Embryonic facial prominence (tissue), 1 donor: ENCODE results near the gene PTGS1.
"Not testable (repeated sequence)": the region's sequence is repeated elsewhere in the genome, so short reads cannot be mapped to it uniquely, and the experiment has no call there.

Experiments used
- DNase-seq: peaks from one replicate; pipeline ENCODE4 v3.0.0-alpha.2; 2016; ENCODE audit errors: extremely low spot score

PTGS1 gene

DNA sequence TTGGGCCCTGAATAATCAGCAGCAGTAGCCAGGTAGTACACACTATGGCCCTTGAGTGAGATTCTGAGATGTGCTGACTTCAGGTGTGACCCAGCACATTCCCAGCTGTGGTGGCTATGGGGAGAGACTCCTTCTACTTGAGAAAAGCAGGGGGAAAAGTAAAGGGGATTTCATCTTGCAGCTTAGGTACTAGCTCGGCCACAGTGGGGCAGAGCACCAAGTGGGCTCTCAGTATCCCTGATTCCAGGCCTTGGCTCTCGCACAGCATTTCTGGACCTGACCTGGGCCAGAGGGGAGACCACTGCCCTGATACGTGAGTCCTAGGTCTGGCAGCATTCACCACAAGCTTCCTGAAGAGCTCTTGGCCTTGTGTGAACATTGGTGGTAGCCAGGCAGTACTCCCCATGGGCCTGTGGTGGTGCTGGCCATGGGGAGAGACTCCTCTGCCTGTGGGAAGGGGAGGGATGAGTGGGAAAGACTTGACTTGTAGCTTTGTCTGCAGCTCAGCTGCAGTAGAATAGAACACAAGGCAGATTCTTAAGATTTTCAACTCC is 27.6 kb downstream of the PTGS1 start:
- DNase-seq = no peak

DNA sequence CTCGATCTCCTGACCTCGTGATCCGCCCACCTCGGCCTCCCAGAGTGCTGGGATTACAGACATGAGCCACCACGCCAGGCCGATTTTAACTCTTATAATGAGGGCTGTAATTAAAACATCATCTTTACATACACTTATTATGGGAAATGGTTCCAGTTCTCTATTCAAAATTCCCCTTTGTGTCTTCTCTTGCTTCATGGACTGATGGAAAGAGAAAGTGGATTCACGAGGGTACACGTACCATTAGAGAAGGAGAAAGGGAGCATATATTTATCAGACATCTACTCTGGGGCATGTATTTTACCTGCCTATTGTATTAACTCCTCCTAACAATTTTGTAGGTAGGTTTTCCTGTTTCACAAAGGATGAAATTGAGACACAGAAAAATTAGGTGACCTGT is 31.1 kb downstream of the PTGS1 start:
- DNase-seq = no peak

DNA sequence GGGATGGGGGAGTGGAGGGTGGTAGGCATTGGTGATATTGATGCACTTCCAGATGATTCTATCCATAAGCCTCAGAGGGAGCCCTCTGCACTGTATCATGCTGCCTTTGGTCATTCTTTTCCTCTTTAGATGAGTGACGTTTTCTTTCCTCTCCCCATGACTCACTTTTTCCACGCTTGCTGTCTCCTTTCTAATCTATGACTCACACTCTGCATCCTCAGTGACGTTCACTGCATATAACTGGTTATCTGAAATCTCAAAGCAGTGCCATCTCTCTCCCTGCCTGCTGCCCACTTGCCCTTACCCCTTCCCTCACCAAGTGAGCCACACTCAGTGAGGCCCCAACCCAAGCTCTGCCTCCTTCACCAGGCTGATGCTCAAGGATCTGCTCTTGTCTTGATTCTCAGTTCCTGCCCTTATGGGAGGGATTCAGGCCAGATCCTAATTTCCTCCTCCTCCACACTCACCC is 31.6 kb downstream of the PTGS1 start:
- DNase-seq = no peak

DNA sequence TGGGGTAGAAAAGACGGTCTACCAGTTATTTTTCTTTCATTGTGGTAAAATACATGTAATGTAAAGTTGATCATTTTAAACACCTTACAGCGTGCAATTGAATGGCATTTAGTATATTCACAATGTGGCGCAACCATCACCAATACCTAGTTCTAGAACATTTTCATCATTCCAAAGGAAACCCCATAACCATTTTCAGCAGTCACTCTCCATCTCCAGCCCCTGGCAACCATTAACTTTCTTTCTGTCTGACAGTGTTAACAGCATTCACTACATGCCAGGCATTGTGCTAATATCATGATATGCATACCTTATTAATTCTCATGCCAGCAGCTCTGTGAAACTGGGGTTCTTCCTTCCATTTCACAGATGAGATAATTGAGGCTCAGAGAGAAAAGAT is 32.0 kb downstream of the PTGS1 start:
- no peak for DNase-seq

DNA sequence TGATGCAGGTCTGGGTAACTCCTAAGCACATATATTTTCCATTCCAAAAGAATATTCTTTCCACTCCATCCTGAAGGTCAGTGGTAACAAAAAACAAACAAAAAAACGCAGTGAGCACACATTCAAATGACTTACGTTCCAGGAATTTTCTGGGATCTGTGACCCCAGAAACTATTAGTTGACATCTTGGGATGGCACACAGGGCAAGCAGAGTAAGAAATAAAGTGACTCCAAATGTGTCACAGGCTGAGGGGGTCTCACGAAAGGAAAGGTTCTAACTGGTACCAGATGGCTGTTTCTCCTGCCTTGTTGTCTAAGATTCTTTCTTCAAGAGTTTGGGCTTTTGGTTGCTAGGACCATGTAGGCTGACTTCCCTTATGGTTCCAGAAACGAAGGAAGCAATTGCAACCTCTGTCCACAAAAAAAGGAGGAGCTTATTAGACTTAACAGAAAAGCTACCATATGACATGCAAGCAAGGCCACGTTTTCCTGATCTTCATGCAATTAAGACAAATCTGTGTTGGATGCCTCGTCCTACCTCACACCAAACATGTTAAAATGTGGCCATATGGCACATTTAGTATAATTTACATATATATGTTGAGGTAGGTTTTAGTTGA is 32.7 kb downstream of the PTGS1 start:
- no peak for DNase-seq

DNA sequence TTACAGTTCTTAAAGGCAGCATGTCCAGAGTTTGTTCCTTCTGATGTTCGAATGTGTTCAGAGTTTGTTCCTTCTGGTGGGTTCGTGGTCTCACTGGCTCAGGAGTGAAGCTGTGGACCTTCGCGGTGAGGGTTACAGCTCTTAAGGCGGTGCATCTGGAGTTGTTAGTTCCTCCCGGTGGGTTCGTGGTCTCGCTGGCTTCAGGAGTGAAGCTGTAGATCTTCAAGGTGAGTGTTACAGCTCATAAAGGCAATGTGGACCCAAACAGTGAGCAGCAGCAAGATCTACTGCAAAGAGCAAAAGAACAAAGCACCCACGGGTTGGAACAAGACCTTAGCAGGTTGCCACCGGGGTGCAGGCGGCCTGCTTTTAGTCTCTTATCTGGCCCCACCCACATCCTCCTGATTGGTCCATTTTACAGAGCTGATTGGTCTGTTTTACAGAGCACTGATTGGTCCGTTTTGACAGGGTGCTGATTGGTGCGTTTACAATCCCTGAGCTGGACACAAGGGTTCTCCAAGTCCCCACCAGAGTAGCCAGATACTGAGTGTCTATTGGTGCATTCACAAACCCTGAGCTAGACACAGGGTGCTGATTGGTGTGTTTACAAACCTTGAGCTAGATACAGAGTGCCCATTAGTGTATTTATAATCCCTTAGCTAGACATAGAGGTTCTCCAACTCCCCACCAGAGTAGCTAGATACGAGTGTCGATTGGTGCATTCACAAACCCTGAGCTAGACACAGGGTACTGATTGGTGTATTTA is 34.7 kb downstream of the PTGS1 start:
- not testable (repeated sequence) for DNase-seq

DNA sequence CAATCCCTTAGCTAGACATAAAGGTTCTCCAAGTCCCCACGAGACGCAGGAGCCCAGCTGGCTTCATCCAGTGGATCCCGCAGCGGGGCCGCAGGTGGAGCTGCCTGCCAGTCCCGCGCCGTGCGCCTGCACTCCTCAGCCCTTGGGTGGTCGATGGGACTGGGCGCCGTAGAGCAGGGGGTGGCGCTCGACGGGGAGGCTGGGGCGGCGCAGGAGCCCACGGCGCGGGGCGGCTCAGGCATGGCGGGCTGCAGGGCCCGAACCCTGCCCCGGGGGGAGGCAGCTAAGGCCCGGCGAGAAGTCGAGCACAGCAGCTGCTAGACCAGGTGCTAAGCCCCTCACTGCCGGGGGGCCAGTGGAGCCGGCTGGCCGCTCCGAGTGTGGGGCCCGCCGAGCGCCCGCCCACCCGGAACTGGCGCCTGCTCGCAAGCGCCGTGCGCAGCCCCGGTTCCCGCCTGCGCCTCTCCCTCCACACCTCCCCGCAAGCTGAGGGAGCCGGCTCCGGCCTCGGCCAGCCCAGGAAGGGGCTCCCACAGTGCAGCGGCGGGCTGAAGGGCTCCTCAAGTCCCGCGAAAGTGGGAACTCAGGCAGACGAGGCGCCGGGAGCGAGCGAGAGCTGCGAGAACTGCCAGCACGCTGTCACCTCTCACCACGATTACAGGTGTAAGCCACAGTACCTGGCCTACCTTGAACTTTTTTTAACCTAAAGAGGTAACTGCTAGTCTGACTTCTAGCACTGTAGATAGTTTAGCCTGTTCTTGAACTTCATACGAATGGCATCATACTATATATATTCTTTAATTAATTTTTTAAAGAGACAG is 35.5 kb downstream of the PTGS1 start:
- no peak for DNase-seq

DNA sequence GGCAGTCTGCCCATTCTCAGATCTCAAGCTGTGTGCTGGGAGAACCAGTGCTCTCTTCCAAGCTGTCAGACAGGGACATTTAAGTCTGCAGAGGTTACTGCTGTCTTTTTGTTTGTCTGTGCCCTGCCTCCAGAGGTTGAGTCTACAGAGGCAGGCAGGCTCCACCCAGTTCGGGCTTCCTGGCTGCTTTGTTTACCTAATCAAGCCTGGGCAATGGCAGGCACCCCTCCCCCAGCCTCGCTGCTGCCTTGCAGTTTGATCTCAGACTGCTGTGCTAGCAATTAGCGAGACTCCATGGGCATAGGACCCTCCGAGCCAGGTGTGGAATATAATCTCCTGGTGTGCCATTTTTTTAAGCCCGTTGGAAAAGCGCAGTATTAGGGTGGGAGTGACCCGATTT is 43.3 kb downstream of the PTGS1 start:
- not testable (repeated sequence) for DNase-seq

DNA sequence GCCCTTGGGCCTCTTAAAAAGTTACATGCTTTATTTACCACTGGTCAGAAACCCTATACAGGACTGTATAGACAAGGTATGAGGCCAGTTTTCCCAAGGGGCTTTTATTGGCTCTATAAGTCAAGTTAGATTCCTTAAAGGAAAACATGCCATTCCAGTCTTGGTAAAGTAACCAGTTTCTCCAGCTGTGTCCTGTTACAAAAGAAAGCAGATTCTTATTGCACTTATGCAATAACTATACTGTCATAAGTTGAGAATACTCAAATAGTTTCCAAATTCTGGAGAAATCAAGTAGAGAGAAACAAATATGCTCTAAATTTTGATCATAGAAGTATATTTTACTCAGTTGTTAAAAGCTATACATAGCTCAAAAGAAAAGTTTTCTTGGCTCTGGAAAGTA is 47.2 kb downstream of the PTGS1 start:
- DNase-seq = no peak

DNA sequence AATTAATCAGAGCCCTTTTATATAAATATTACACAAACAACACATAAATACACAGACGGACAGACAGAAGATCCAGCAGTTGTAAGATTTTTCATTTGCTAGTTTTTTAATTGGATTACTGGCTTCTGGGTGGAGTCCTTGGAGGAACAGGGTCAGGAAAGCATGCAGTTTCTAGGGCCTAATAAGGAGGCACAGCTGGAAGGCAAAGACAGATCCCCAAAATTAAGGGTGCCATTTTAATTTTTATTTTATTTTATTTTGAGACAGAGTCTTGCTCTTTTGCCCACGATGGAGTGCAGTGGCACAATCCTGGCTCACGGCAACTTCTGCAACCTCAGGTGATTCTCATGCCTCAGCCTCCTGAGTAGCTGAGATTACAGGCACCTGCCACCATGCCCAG is 49.5 kb downstream of the PTGS1 start:
- DNase-seq = no peak

DNA sequence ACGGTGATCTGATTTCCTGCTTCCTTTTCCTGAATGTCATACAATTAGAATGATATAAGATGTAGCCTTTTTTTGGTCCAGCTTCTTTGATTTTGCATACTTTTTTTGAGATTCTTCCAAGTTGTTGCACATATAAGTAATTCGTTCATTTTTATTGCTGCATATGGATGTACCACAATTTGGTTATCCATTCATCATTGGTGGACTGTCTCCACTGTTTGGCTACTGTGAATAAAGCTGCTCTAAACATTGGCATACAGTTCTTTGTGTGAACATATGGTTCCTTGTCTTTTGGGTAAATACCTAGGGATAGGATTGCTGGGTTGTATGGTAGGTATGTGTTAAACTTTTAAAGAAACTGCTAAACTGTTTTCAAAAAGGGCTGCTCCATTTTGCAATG is 54.3 kb downstream of the PTGS1 start:
- DNase-seq = no peak

DNA sequence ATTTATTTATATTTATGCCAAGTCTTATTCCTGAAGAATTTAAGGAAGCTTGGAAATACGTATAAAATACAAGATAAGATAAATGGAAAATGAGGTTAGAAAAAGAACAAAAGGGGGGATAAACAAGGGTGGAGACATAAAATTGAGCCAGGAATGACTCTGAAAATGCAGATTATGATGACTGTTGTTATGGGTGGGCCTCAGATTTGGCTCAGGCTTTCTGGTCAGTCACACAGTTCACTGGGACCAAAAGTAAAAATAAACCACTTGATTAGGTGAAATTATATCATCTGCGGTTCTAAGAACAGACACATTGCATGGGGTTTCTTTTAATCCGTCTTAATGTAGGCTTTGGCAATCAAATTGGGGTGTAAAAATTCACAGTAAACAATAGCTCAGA is 55.9 kb downstream of the PTGS1 start:
- no peak for DNase-seq

DNA sequence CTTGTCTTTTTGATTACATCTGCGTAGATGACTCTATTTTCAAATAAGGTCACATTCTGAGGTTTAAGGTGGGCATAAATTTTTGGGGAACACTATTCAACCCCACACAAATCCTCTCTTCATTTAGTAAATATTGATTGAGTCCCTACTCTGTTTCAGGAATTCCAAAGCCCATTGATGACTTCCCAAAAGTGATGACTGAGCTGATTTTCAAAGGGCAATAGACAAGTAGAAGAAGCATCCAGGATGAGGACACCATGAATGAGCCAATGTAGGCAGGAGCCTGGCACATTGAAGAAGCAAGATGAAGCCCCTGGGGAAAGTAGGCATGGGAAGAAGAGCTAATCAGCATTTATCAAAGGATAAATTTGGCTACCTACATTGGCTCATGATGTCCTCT is 71.7 kb downstream of the PTGS1 start:
- no peak for DNase-seq

DNA sequence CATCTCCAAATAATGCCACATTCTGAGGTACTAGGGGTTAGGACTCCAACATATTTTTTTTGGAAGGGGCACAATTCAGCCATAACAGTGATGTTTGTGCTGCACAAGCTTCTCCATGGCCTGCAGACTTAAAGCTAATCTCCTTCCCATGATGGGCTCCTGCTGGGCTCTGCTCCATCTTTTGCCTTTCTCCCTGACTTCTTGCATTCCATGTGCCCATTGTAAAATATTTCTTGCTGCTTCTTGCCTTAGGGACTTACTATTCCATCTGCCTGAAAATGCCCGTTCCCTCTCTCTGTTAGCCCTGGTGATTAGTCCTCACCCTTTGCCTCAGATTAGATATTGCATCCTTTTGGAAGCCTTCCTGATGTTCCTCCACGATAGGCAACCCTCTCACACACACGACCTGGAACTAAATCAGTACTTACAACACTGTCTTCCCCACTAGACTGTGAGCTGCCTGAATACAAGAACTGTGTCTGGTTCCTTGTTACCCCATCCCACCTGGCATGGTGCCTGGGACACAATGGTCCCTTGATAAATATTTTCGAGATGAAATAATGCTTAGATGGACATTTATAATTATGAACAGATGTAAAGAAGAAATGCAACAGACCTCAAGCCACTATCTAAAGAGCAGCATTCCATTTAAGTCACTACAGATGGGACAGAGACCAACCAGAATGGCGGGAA is 73.4 kb downstream of the PTGS1 start:
- DNase-seq = no peak
